Activated CD4-positive, alpha-beta memory T cell treated with anti-CD3 and anti-CD28 coated beads for 36 hours (primary cell): ENCODE data around the gene PSMD2. TPM values are rescaled to one million over a fixed set of nuclear protein-coding genes. Genes with fewer than 3 reads are reported as not detected.

Source experiments
- CTCF ChIA-PET: fragments of 350-600 bp; sonication (Branson Sonifier 250); formaldehyde crosslinking; loops from one replicate; lab custom pipeline; 2021; ENCODE audit warnings: antibody characterized with exemption, inconsistent platforms; lab: Charles Lee
- POLR2A ChIA-PET: fragments of 350-600 bp; sonication (Branson Sonifier 250); formaldehyde crosslinking; loops from one replicate; lab custom pipeline; 2021; ENCODE audit warnings: antibody characterized with exemption; lab: Charles Lee
- DNase-seq: peaks from one replicate; pipeline ENCODE4 v3.0.0-alpha.2; 2020
- H3K27ac Mint-ChIP-seq: one replicate; pipeline ENCODE4 v1.8.0; 2021; ENCODE audit warnings: mixed read lengths
- H3K27me3 Mint-ChIP-seq: one replicate; pipeline ENCODE4 v1.8.0; 2021; ENCODE audit warnings: mixed read lengths
- H3K36me3 Mint-ChIP-seq: one replicate; pipeline ENCODE4 v1.8.0; 2021; ENCODE audit warnings: mixed read lengths
- H3K4me1 Mint-ChIP-seq: one replicate; pipeline ENCODE4 v1.8.0; 2021; ENCODE audit warnings: low read depth, mixed read lengths
- H3K4me3 Mint-ChIP-seq: one replicate; pipeline ENCODE4 v1.8.0; 2021; ENCODE audit warnings: mild to moderate bottlenecking, mixed read lengths
- H3K9me3 Mint-ChIP-seq: one replicate; pipeline ENCODE4 v1.8.0; 2021; ENCODE audit warnings: mixed read lengths
- intact Hi-C: fragments of 100-400 bp; cut with micrococcal nuclease; formaldehyde crosslinking; loops from one replicate; pipeline ENCODE4 v1.15.1; 2023
- total RNA-seq, 2 experiments: library from RNA; stranded (reverse); gene quantifications; one replicate each; pipeline ENCODE4 v1.2.3, GENCODE V29; 2021

Gene PSMD2
- total RNA-seq, 2 experiments from 2014 or later, result 246 to 257 TPM

DNA sequence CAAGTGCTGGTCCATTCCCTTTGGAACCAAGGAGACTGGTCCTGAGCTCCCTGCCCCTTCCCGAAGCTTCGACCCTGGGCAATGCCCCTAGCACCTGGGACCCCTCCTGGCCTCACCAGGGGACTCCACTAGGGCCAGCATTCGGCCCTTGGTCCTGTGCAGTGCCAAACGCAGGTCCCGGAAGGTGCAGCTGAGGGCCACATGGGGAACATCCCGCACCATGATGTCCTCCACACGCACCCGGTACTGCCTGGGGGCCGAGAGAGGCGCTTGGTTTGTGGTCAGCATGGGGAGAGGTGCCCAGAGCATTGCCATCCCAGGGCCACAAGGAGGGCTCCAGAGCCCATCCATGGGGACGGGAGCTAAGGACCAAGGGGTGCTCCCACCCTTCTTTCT lies 54.5 kb downstream of the PSMD2 start:
- CTCF ChIA-PET, result interaction anchor here (0.7 to 3.7 kb wide), 18 partner anchors 8 to 219 kb away, joined by 3 to 23 read pairs (median 6); partner anchors contain the start of genes CLCN2, FAM131A and POLR2H
- H3K4me3 Mint-ChIP-seq, result no peak overlapping the region
- DNase-seq, result no peak
- no peaks in the 10 kb centered on the region for H3K9me3 Mint-ChIP-seq
- H3K4me1 Mint-ChIP-seq, result no peaks in the 10 kb centered on the region
- POLR2A ChIA-PET, result no interaction called here
- H3K27ac Mint-ChIP-seq, result no peak overlapping the region
- H3K36me3 Mint-ChIP-seq, result no peaks in the 10 kb centered on the region
- intact Hi-C loops, result no loop called here
- H3K27me3 Mint-ChIP-seq, result no peaks in the 10 kb centered on the region

DNA sequence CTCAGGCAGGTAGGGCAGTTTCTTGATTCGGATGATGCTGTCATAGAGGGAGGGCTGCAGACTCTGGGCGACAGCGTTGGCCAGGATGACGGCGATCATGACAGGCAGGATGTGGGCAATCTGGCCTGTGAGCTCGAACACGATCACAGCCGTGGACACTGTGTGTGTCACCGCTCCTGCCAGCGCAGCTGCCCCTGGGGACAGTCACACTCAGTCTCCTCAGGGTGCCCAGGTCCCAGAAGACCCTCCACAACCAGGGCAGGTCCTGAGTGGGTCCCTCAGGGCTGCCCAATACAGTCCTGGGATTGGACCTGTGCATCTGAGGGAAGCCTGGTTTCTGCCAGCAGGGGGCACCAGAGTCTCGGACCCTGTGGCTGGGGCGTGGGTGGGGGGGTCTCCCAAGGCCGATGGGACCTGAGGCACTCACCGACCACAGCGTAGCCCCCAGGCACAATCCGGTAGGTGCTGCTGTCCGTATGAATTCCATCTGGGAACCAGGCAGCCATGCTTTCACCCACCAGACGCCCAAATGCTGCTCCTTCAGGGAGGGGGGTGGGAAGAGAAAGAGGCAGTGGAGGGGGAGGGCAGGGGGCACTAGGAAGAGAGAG lies 55.2 kb downstream of the PSMD2 start:
- DNase-seq, result peak; percentile 74
- ChIA-PET POLR2A (no interaction called here), CTCF (interaction anchor here (0.6 to 3.7 kb wide), 19 partner anchors 8 to 220 kb away, joined by 3 to 23 read pairs (median 6); partner anchors contain the start of genes CLCN2, FAM131A and POLR2H)
- Mint-ChIP-seq H3K9me3 (no peaks in the 10 kb centered on the region), H3K27me3 (no peaks in the 10 kb centered on the region), H3K27ac (no peak overlapping the region), H3K4me3 (no peak overlapping the region), H3K36me3 (no peaks in the 10 kb centered on the region), H3K4me1 (no peaks in the 10 kb centered on the region)
- intact Hi-C loops, result no loop called here

DNA sequence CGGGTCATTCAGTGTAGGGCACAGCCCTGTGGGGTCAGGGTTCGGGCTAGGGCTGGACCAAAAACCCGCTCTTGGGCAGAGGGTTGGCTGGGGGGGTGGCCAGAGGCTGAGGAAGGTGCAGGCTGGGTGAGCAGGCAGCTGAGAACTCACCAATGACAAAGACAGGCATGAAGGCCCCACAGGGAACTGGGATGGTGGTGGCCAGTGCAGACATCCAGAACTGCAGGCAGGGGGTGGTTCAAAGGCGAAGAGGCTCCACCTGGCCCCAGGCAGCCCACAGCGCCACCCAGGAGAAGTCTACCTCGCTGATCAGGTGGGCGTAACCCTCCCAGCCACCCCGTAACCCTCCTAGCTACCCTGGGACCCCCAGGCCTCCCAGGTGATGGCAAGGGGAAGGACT lies 55.7 kb downstream of the PSMD2 start:
- ChIA-PET POLR2A (no interaction called here), CTCF (interaction anchor here (0.6 to 3.7 kb wide), 8 partner anchors 9 to 190 kb away, joined by 3 to 23 read pairs (median 8); partner anchors contain the start of gene FAM131A)
- intact Hi-C loops, result no loop called here
- Mint-ChIP-seq H3K9me3 (no peaks in the 10 kb centered on the region), H3K36me3 (no peaks in the 10 kb centered on the region), H3K27ac (no peak overlapping the region), H3K4me3 (no peak overlapping the region), H3K27me3 (no peaks in the 10 kb centered on the region), H3K4me1 (no peaks in the 10 kb centered on the region)
- no peak for DNase-seq

DNA sequence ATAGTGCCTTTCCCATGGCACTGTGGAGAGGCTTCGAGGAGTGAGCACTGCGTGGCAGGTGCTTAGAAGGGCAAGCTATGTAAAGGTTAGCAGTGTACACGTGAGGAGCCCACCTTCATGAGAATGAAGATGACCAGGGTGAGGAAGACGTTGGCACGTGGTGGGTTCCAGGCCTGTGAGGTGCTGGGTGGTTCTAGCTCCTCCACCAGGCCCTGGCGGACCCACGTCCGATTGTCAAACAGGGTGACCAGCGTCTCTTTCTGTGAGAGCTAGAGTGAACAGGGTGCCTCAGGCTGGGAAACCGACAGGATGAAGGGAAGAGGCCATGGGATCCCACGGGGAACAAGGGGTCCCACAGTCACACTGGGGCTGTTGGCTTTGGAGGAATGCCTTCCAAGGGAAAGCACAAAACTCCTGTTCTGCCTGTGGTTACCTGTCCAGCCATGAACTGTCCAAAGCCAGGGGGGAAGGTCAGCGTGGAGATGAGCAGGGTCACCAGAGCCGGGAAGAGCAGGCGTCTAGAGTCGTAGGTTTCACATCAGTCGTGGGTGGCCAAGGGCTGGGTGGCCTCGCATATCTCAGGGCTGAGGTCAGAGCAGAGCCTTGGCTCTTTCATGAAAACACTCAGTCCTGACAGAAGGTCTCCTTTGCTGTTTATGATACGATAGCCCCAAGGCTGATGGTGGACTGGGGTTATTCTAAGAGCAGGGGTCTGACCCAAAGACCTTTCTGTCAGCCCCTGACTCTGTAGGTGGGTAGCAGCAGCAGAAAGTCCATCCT lies 56.4 kb downstream of the PSMD2 start:
- ChIA-PET POLR2A (interaction anchor here (0.6 kb wide), 1 partner anchor 829 kb away, joined by 3 read pairs; no protein-coding TSS in a partner anchor), CTCF (interaction anchor here (0.6 to 3.7 kb wide), 7 partner anchors 10 to 189 kb away, joined by 3 to 23 read pairs (median 9); partner anchors contain the start of gene FAM131A)
- Mint-ChIP-seq H3K9me3 (no peaks in the 10 kb centered on the region), H3K36me3 (no peaks in the 10 kb centered on the region), H3K4me3 (no peak overlapping the region), H3K4me1 (peaks cover 1% of the 10 kb centered on the region), H3K27me3 (no peaks in the 10 kb centered on the region), H3K27ac (no peak overlapping the region)
- intact Hi-C loops, result no loop called here
- DNase-seq, result no peak

DNA sequence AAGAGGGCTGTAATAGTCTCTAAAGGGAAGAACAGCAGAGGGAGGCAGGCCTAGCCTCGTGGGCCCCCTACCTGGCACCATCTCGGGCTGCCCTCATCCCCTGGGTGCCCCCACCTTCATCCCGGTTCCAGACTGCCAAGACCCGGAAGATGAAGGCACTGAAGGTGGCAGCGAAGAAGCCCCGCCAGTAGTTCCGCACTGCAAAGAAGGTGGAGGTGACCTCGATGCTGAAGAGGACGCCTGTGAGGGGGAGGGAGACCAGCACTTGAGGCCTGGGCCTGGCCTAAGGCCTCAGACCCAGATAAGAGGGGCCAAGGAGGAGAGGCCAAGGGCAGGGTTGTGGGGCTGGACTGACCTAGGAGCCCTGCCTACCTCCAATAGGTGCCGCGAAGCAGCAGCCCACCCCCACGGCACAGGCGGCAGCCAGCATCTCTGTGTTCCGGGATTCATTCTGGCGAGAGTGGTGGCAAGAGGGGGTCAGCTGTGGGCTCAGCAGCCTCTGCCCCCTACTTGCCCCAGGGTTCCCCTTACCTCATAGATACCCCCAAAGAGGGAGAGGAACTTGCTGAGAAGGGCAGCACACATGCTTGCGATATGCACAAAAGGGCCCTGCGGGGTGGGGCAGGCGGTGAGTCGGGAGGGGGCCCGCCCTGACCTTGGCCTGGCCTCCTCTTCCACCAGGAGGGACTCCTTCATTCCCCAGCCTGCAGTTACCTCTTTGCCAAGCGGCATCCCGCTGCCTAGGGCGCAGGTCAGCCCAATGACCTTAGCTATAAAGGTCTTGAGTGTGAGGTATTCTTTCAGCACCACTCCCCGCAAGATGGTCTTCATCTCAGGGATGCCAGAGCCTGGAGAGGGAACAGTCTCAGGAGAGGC lies 58.4 kb downstream of the PSMD2 start:
- no peak for DNase-seq
- H3K27me3 Mint-ChIP-seq, result no peaks in the 10 kb centered on the region
- H3K27ac Mint-ChIP-seq, result no peak overlapping the region
- no peaks in the 10 kb centered on the region for H3K9me3 Mint-ChIP-seq
- H3K4me1 Mint-ChIP-seq, result peaks cover 6% of the 10 kb centered on the region
- POLR2A ChIA-PET, result no interaction called here
- no peaks in the 10 kb centered on the region for H3K36me3 Mint-ChIP-seq
- intact Hi-C loops, result no loop called here
- CTCF ChIA-PET, result interaction anchor here (1.2 kb wide), 1 partner anchor 14 kb away, joined by 3 read pairs; no protein-coding TSS in a partner anchor
- no peak overlapping the region for H3K4me3 Mint-ChIP-seq

DNA sequence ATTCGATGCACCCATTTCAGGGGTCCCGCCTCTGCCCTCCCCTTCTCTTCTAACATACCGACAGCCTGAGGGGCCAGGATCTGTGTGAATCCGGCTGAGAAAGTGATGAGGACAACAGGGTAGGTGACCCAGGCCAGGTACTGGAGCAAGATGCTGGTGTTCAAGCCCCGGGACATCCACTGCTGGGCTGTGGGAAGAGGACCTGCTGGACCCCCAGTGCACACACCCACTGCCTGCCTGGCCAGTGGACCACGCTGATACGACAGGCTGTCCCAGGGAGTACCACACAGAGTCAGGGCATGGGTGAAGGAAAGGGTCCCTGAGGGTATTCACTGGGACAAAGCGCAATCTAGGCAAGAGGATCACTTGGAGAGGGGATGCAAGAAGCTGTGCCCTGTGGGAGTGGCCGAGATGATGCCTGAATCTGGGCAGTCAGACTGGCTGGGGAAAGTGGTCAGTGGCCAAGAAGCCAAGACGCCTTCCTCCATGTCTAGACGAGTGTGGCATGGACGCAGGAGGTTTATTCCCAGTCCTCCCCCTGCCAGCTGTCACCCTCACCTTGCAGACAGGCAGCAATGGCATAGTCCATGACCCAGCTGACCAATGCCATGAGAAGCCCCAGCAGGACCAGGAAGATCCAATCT lies 59.2 kb downstream of the PSMD2 start:
- intact Hi-C loops, result no loop called here
- Mint-ChIP-seq H3K4me1 (peaks cover 6% of the 10 kb centered on the region), H3K27me3 (no peaks in the 10 kb centered on the region), H3K4me3 (no peak overlapping the region), H3K9me3 (no peaks in the 10 kb centered on the region), H3K36me3 (peaks cover 2% of the 10 kb centered on the region), H3K27ac (no peak overlapping the region)
- no peak for DNase-seq
- ChIA-PET POLR2A (no interaction called here), CTCF (interaction anchor here (1.2 kb wide), 1 partner anchor 13 kb away, joined by 3 read pairs; no protein-coding TSS in a partner anchor)

Other genes with a start within 250 kb of the PSMD2 start
- gene HTR3C, start 246.2 kb upstream of the PSMD2 start, total RNA-seq, result not detected
- not detected for gene HTR3E, start 202.2 kb upstream of the PSMD2 start, total RNA-seq
- gene EIF2B5, start 163.9 kb upstream of the PSMD2 start, total RNA-seq, result 10 to 100 TPM; 49.6 to 51.5 TPM
- gene DVL3, start 143.9 kb upstream of the PSMD2 start, total RNA-seq, result 10 to 100 TPM; 28.5 to 32.4 TPM
- gene AP2M1, start 124.4 kb upstream of the PSMD2 start, total RNA-seq, result 100 to 1,000 TPM; 218 to 221 TPM
- 10 to 100 TPM; 41.2 to 48.7 TPM for gene ABCF3, start 113.0 kb upstream of the PSMD2 start, total RNA-seq
- gene VWA5B2, start 69.7 kb upstream of the PSMD2 start, total RNA-seq, result not detected
- gene ALG3, start 50.3 kb upstream of the PSMD2 start, total RNA-seq, result 10 to 100 TPM; 31.6 to 34.1 TPM
- gene EEF1AKMT4, start 49.6 kb upstream of the PSMD2 start, total RNA-seq, result 1 to 10 TPM; 3.5 to 4.4 TPM
- under 1 TPM; 0.21 to 0.51 TPM for gene CAMK2N2, start 37.7 kb upstream of the PSMD2 start, total RNA-seq
- not detected for gene ECE2, start 23.2 kb upstream of the PSMD2 start, total RNA-seq
- gene EIF4G1, start 15.4 kb downstream of the PSMD2 start, total RNA-seq, result 100 to 1,000 TPM; 410 to 432 TPM
- gene FAM131A, start 38.4 kb downstream of the PSMD2 start, total RNA-seq, result 1 to 10 TPM; 7.0 to 8.9 TPM
- 1 to 10 TPM; 3.2 to 3.7 TPM for gene CLCN2, start 62.4 kb downstream of the PSMD2 start, total RNA-seq
- gene POLR2H, start 62.5 kb downstream of the PSMD2 start, total RNA-seq, result 100 to 1,000 TPM in 1 of 2 experiments, 10 to 100 TPM in 1; 100.0 to 103 TPM
- not detected for gene THPO, start 79.0 kb downstream of the PSMD2 start, total RNA-seq
- gene CHRD, start 80.8 kb downstream of the PSMD2 start, total RNA-seq, result under 1 TPM in 1 of 2 experiments, not detected in 1; 0.21 TPM